HUES64 (cell line): ENCODE results near the gene CREBBP.

Source experiments
- H3K27ac ChIP-seq: 2 replicates; pipeline ENCODE4 v1.7.0; 2013; ENCODE audit warnings: low read depth, low read length, inconsistent platforms
- H3K27me3 ChIP-seq: 2 replicates; pipeline ENCODE4 v1.6.1; 2013; ENCODE audit warnings: mild to moderate bottlenecking, low read length; ENCODE audit not compliant: insufficient read depth
- H3K36me3 ChIP-seq: 2 replicates; pipeline ENCODE4 v1.6.1; 2013; ENCODE audit warnings: mild to moderate bottlenecking, low read length; ENCODE audit not compliant: insufficient read depth
- H3K4me1 ChIP-seq: 2 replicates; pipeline ENCODE4 v1.6.1; 2013; ENCODE audit warnings: mild to moderate bottlenecking, low read length, moderate library complexity; ENCODE audit not compliant: insufficient read depth
- H3K4me3 ChIP-seq: 2 replicates; pipeline ENCODE4 v1.5.1; 2013; ENCODE audit warnings: mild to moderate bottlenecking, low read length, moderate library complexity
- H3K9ac ChIP-seq: 2 replicates; pipeline ENCODE4 v1.6.1; 2013; ENCODE audit warnings: mild to moderate bottlenecking, low read depth, low read length
- H3K9me3 ChIP-seq: 2 replicates; pipeline ENCODE4 v1.6.1; 2013; ENCODE audit warnings: low read depth, low read length; ENCODE audit not compliant: insufficient read depth
- WGBS: fragments of 150-250, 120-280 bp; methylation state at CpG from one replicate; pipeline ENCODE4 v1.1.7; 2013; ENCODE audit warnings: missing lambda C conversion rate; 5-methylcytosine and 5-hydroxymethylcytosine counted together

CREBBP gene

DNA sequence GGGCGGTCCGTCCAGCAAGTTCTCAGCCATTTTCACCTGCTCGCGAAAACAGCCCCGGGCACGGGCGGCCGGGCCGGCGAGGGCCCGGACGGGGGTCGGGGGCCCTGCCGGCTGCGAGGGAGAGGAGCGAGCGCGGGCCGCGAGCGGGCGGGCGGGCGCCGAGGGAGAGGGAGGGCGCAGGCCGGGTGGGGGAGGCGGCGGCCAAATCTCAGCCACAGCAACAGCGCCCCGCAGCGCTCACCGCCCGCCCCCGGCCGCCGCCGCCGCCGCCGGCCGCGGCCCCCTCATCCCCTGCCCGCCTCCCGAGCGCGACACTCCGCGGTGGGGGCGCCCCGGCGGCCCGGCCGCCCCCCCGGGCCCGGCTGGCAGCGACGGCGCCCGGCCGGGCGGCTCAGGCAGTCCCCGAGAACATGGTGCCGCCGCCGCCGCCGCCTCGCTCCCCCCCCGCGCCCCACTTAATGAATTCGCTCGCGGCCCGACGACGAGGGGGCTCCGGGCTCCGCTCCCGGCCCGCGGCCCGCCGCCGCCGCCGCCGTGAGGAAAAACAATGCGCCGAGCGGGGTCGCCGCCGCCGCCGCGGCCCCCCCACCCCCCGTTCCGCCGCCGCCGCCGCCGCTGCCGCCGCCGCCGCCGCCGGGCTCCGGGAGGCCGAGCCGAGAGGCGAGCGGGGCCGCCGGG is 487 bp downstream of the CREBBP start:
- no peaks in the 10 kb centered on the region; the same call in 1 of the 2 replicates for H3K27me3 ChIP-seq
- H3K27ac ChIP-seq = peak overlapping the region; percentile 74; the same call in 1 of the 2 replicates
- peaks cover 3% of the 10 kb centered on the region; the same call in 1 of the 2 replicates for H3K36me3 ChIP-seq
- peak overlapping the region; percentile 76 for H3K9ac ChIP-seq
- under 1% methylated on average over 117 of the region's 117 CpGs for WGBS
- H3K4me1 ChIP-seq = peaks cover 19% of the 10 kb centered on the region
- H3K4me3 ChIP-seq = peak overlapping the region; percentile 91
- no peaks in the 10 kb centered on the region for H3K9me3 ChIP-seq

DNA sequence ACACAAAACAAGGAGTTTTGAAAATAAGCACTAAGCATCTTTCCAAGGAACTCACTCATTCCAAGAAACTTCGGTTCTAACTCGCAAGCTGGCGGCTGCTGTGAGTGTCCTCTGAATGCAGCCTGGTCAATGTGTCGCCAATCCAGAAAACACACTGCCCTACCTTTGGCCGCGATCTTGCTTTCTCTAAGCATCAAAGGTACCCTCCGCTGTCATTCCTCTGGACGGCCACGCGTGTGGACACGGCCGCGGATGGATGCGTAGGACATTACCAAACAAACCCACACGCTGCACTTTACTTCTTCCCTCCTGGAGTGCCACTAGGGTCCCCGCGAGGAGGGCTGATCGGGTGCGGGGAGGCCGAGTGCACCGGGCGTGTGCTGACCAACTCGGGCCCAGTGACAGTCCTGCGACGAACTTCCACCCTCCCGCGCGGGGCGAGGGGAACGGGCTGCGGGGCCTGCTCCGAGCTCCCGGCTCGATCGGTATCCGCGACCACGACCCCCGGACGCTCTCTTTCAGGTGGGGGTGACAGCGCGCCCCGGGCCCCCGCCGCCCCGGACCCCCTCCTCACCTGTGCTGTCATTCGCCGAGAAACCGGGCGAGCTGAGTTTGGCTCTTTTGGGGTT is 1.1 kb downstream of the CREBBP start:
- Histone ChIP-seq H3K27ac (no peak overlapping the region), H3K4me1 (peaks cover 23% of the 10 kb centered on the region), H3K4me3 (peak overlapping the region; percentile 91), H3K9ac (peak overlapping the region; percentile 62), H3K27me3 (no peaks in the 10 kb centered on the region; the same call in 1 of the 2 replicates), H3K9me3 (no peaks in the 10 kb centered on the region), H3K36me3 (peaks cover 3% of the 10 kb centered on the region; the same call in 1 of the 2 replicates)
- WGBS = 2% methylated on average over 50 of the region's 50 CpGs

DNA sequence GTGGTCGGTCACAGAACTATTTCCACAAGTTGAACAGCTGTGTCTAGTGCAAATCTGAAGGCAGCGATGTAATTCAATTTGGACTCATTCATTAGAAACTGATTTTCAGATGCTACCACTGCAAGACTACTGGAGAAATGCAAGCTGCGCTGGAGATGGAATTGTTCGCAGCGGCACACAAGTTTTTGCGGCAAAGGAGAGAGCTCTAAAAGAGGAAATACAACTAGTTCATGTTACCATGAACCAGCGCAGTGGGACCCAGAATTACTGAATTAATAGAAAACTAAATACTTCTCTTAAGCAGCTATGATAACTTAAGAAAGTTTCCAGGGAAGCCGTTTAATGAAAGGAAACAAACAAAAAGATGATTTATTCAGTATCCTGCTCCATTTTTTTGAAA is 1.9 kb downstream of the CREBBP start:
- Histone ChIP-seq H3K9ac (peak overlapping the region; percentile 62; the same call in 1 of the 2 replicates), H3K27ac (no peak overlapping the region), H3K27me3 (no peaks in the 10 kb centered on the region; the same call in 1 of the 2 replicates), H3K36me3 (peaks cover 3% of the 10 kb centered on the region; the same call in 1 of the 2 replicates), H3K4me1 (peaks cover 30% of the 10 kb centered on the region), H3K4me3 (peak overlapping the region; percentile 91), H3K9me3 (no peaks in the 10 kb centered on the region)
- 81% methylated on average over 8 of the region's 8 CpGs for WGBS

DNA sequence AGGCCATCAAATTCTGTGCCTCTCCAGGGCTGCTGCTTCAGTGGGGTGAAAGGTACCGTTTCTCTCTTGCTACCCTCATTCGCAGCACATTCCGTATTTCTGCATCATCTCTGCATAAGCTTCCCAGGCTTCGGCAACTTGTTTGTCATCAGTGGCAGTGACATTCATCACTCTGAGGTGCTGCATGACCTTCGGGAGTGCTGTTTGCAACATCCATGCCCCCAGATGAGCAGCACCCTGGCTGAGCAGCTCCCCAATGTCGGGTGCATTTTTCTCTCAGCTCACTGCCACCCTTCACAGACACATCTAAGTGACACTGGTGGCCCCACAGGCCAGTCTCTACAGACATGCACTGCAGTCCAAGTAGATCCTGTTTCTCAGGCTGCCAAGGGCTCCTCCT is 3.8 kb downstream of the CREBBP start:
- H3K4me3 ChIP-seq = no peak overlapping the region
- H3K36me3 ChIP-seq = peaks cover 3% of the 10 kb centered on the region; the same call in 1 of the 2 replicates
- H3K27me3 ChIP-seq = no peaks in the 10 kb centered on the region; the same call in 1 of the 2 replicates
- H3K9ac ChIP-seq = no peak overlapping the region
- 88% methylated on average over 6 of the region's 6 CpGs for WGBS
- no peaks in the 10 kb centered on the region for H3K9me3 ChIP-seq
- no peak overlapping the region for H3K27ac ChIP-seq
- peaks cover 47% of the 10 kb centered on the region for H3K4me1 ChIP-seq

DNA sequence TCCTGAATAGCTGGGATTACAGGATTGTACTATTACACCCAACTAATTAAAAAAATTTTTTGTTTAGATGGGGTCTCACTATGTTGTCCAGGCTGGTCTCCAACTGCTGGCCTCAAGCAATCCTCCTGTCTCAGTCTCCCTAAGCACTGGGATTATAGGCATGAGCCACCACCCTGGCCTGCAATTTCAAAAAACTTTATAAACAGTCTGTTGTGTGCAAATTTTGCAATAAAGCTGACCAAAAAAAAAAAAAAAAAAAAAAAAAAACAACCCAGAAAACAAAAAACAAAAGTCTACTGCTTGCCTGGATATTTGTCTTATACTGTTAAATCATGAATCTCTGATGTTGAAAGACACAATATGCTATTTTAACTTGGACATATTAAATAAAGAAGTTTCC is 4.4 kb downstream of the CREBBP start:
- H3K36me3 ChIP-seq = peaks cover 3% of the 10 kb centered on the region; the same call in 1 of the 2 replicates
- no peaks in the 10 kb centered on the region for H3K9me3 ChIP-seq
- H3K4me3 ChIP-seq = no peak overlapping the region
- no peak overlapping the region for H3K27ac ChIP-seq
- H3K9ac ChIP-seq = no peak overlapping the region
- H3K4me1 ChIP-seq = peaks cover 52% of the 10 kb centered on the region
- H3K27me3 ChIP-seq = no peaks in the 10 kb centered on the region; the same call in 1 of the 2 replicates

DNA sequence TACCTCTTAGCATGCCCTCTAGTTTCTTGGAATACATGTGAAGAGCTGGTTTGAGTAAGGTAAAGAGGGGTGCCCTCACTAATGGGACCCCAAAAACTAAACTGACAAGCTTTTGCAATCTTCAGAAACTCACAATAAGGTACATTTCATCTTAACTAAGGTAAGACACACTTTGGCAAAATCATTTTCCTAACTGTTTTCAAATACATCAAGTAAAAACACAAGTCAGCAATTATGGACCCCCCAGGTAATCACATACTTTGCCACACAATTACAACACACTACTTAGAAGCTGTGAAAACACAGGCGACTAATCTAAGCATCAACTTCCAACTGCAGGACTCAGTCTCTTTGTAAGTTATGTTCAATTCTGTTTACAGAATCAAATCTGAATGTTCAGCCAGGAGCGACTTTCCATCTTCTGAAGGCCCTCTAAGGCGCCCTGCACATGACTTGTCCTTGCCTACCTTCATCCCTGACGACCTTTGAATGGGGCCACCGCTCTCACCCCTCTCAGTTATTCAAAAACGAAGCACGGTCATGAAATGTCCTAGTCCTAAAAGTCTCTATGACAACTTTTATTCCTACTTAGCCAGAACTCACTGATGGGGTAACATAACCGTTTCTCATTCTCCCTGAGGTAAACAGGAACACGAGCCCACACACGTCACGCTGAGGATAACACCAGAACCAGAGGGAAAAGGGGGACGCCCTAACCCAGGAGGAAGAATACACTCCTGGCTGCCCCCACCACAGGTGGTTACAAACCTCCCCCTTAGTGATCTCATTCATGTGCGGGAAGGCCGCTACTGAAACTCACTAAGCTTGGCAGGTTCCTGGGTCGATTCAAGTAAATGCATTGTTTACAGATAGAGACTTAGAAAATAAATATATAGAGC is 5.5 kb downstream of the CREBBP start:
- WGBS = 81% methylated on average over 15 of the region's 15 CpGs
- Histone ChIP-seq H3K36me3 (peaks cover 3% of the 10 kb centered on the region; the same call in 1 of the 2 replicates), H3K4me1 (peaks cover 53% of the 10 kb centered on the region), H3K27ac (no peak overlapping the region), H3K4me3 (no peak overlapping the region), H3K27me3 (no peaks in the 10 kb centered on the region), H3K9ac (no peak overlapping the region), H3K9me3 (no peaks in the 10 kb centered on the region)

DNA sequence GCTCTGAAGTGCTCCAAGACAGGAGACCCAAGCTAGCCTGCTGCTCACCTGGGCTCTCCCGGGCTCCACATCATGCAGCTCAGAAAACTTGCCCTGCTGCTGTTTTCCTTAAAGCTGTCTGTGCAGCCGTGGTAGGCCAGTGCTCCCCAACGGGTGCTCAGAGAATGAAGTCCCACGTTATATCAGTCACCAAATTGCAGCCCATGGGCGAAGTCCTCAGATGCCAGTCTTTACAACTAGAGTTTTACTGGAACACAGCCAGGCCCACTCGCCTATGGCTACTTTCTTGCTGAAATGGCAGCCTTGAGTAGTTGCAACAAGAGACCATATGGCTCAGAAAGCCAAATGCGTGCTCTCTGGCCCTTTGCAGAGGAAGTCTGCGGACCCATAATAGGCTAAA is 6.3 kb downstream of the CREBBP start:
- Histone ChIP-seq H3K4me3 (no peak overlapping the region), H3K36me3 (peaks cover 3% of the 10 kb centered on the region; the same call in 1 of the 2 replicates), H3K9me3 (no peaks in the 10 kb centered on the region), H3K27ac (no peak overlapping the region), H3K27me3 (no peaks in the 10 kb centered on the region), H3K9ac (no peak overlapping the region), H3K4me1 (peaks cover 53% of the 10 kb centered on the region)
- WGBS = 89% methylated on average over 8 of the region's 8 CpGs

DNA sequence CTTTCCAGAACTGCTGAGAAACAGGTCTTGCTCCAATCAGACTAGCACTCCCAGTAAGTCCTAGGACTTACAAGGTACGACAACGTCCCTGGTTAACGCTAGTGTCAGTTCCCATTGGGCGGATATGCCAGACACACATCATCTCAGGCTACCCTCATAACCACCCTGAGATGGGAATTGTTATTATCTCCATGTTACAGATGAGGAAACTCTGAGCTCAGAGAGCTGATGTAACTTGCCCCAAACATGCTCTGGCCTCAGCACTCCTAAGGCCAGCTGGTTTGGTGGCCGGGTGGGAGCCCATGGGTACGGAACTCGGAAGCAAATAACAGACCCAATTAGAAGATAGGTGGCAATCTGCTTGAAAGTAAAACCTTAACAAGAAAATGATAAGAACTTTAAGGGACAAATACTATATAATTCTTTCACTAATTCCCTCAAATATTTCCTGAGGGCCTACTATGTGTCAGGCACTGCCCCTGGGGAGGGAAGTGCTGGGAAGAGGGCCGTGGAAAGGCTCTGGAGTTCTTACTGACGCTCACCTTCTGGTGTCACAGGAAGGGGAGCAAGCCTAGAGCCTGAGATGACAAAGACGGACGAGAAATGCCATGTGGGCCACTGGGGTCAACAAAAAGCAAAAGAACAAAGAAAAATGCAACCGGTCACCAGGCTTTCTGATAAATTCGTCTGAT is 6.9 kb downstream of the CREBBP start:
- 85% methylated on average over 13 of the region's 13 CpGs for WGBS
- H3K27ac ChIP-seq = no peak overlapping the region

DNA sequence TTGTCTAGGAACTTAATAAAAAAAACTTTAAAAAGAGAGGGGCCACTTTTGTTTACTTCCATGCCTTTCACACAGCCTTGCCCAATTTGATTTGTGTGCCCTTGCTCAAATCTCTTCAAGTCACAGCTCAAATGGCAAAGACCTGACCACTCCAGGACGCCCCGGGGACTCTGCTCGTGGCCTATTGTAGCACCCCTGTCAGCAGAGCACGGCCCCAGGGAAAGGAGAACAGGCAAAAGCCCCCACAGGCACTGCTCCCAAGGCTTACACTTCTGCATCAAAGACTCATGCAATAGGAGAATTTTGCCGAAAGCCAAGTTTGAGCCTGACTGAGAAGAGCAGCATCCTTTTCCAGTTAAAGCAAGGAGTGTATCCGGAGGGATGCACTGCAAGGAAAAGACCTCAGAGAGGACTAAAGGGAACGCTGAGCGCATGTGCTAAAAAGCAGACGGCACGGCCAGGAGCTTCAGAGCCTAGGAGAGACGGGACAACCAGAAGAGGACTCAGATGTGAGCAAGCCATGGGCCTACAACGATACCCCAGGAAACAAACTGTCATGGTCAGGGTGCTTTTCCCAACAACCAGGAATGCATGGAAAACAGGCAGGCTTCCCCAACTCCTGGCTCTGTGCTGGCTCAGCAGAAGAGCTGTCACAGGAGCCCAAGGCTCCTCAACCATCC is 8.2 kb downstream of the CREBBP start:
- Histone ChIP-seq H3K36me3 (no peaks in the 10 kb centered on the region), H3K9ac (no peak overlapping the region), H3K4me3 (no peak overlapping the region), H3K27ac (no peak overlapping the region), H3K27me3 (no peaks in the 10 kb centered on the region), H3K9me3 (no peaks in the 10 kb centered on the region), H3K4me1 (peaks cover 41% of the 10 kb centered on the region)
- 73% methylated on average over 12 of the region's 12 CpGs for WGBS

More for the DNA sequence above, 6.9 kb downstream of the CREBBP start:
- Histone ChIP-seq H3K4me3 (no peak overlapping the region), H3K36me3 (peaks cover 3% of the 10 kb centered on the region; the same call in 1 of the 2 replicates), H3K27me3 (no peaks in the 10 kb centered on the region), H3K9me3 (no peaks in the 10 kb centered on the region), H3K9ac (no peak overlapping the region), H3K4me1 (peaks cover 48% of the 10 kb centered on the region)

DNA sequence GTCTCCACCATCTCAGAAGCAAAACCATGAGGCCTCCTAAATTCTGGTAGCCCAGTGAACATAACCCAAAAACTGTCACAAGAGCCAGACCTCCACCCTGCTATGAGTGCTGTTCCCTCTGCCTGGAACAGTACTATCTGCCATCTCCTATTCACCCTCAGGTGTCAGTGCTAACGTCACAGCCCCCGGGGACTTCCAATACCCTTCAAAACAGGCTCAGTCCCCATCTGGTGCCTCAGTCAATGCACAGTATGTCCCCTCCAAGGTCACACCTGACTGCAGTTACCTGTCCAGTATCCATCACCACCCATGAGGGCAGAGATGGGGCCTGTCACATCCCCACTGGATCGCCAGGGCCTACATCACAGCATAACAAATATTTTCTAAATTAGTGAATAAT is 11.5 kb downstream of the CREBBP start:
- H3K27me3 ChIP-seq = no peaks in the 10 kb centered on the region
- H3K36me3 ChIP-seq = no peaks in the 10 kb centered on the region
- no peak overlapping the region for H3K9ac ChIP-seq
- no peak overlapping the region for H3K4me3 ChIP-seq
- H3K4me1 ChIP-seq = peaks cover 26% of the 10 kb centered on the region
- 95% methylated on average over 3 of the region's 3 CpGs for WGBS
- no peaks in the 10 kb centered on the region for H3K9me3 ChIP-seq
- no peak overlapping the region for H3K27ac ChIP-seq
